GM21390 (cell line): ENCODE data around the gene CADM4.
"Not testable (repeated sequence)": the region's sequence is repeated elsewhere in the genome, so short reads cannot be mapped to it uniquely, and the experiment has no call there.

Experiments used
- ATAC-seq: cut with Tn5 transposase; IDR thresholded peaks from one replicate; pipeline ENCODE4 v1.9.1; 2021; ENCODE audit not compliant: unreplicated experiment

Gene CADM4

GRCh38 chr19:43664018-43664417, 24.4 kb upstream of the CADM4 start:
- no peak for ATAC-seq

- ATAC-seq = no peak
These were observed 22.8 kb upstream of the CADM4 start for GRCh38 chr19:43662487-43662886.

GRCh38 chr19:43660971-43661360, 21.3 kb upstream of the CADM4 start:
- no peak for ATAC-seq

- no peak for ATAC-seq
These were observed 20.8 kb upstream of the CADM4 start for GRCh38 chr19:43660301-43660970.

- no peak for ATAC-seq
These were observed 18.8 kb upstream of the CADM4 start for GRCh38 chr19:43658494-43658893.

- ATAC-seq = no peak
These were observed 18.4 kb upstream of the CADM4 start for GRCh38 chr19:43658001-43658400.

GRCh38 chr19:43656436-43656835, 16.8 kb upstream of the CADM4 start:
- ATAC-seq = no peak

- ATAC-seq = no peak
These were observed 12.9 kb upstream of the CADM4 start for GRCh38 chr19:43652546-43652874.

- ATAC-seq = no peak
These were observed 12.3 kb upstream of the CADM4 start for GRCh38 chr19:43651758-43652545.

- ATAC-seq = not testable (repeated sequence)
These were observed 10.6 kb upstream of the CADM4 start for GRCh38 chr19:43650276-43650675.

- ATAC-seq = no peak
These were observed 9.9 kb upstream of the CADM4 start for GRCh38 chr19:43649514-43649913.

- no peak for ATAC-seq
These were observed 9.0 kb upstream of the CADM4 start for GRCh38 chr19:43648633-43649032.

GRCh38 chr19:43644181-43644580, 4.5 kb upstream of the CADM4 start:
- no peak for ATAC-seq

GRCh38 chr19:43643326-43643725, 3.7 kb upstream of the CADM4 start:
- no peak for ATAC-seq

- no peak for ATAC-seq
These were observed 2.9 kb upstream of the CADM4 start for GRCh38 chr19:43642531-43642930.

- no peak for ATAC-seq
These were observed 1.7 kb upstream of the CADM4 start for GRCh38 chr19:43641333-43641732.

GRCh38 chr19:43640424-43640757, 741 bp upstream of the CADM4 start:
- no peak for ATAC-seq

- ATAC-seq = no peak
These were observed 593 bp downstream of the CADM4 start for GRCh38 chr19:43638995-43639518.

- ATAC-seq = no peak
These were observed 1.2 kb downstream of the CADM4 start for GRCh38 chr19:43638214-43638994.

GRCh38 chr19:43636121-43636683, 3.4 kb downstream of the CADM4 start:
- ATAC-seq = no peak

- ATAC-seq = not testable (repeated sequence)
These were observed 4.1 kb downstream of the CADM4 start for GRCh38 chr19:43635561-43635940.
